Neural cell (in vitro differentiated cells): ENCODE results near the gene TATDN2.

Experiments used
- MXI1 ChIP-seq: fragments of 450-650 bp; conservative IDR thresholded peaks from 2 replicates; pipeline ENCODE4 v1.6.1; 2014; ENCODE audit warnings: antibody characterized with exemption, mild to moderate bottlenecking; ENCODE audit not compliant: poor library complexity, severe bottlenecking
- TAF1 ChIP-seq: IDR thresholded peaks from 2 replicates; pipeline ENCODE4 v1.6.1; 2012; ENCODE audit warnings: low read depth
- TF ChIP-seq, protein P1 (sequence below): fragments of 450-650 bp; IDR thresholded peaks from 2 replicates; pipeline ENCODE4 v1.5.1; 2014; ENCODE audit warnings: antibody characterized with exemption, mild to moderate bottlenecking, moderate library complexity; ENCODE audit not compliant: poor library complexity, severe bottlenecking
- TF ChIP-seq, protein P2 (sequence below): IDR thresholded peaks from 2 replicates; pipeline ENCODE4 v1.6.1; 2012; ENCODE audit warnings: borderline replicate concordance

DNA sequence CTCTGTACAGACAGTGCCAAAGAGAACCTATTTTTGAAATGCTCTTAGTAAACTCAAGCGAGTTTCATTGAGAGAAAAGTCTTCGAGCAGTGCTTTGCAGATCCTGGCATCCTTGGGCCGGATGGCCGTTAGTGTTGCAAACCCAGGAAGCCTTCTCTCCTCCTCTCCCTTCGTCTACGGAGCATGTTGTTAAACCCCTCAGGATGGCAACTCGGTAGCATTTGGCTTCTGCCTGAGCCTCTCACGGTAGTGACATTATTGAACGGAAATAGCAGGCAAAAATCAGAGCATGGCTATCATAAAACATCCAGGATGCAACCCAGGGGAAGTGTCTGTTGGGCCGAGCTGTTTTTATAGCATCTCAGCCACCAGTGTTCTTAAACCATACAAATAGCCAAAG lies 79.3 kb downstream of the TATDN2 start:
- TF ChIP-seq, protein P1, sequence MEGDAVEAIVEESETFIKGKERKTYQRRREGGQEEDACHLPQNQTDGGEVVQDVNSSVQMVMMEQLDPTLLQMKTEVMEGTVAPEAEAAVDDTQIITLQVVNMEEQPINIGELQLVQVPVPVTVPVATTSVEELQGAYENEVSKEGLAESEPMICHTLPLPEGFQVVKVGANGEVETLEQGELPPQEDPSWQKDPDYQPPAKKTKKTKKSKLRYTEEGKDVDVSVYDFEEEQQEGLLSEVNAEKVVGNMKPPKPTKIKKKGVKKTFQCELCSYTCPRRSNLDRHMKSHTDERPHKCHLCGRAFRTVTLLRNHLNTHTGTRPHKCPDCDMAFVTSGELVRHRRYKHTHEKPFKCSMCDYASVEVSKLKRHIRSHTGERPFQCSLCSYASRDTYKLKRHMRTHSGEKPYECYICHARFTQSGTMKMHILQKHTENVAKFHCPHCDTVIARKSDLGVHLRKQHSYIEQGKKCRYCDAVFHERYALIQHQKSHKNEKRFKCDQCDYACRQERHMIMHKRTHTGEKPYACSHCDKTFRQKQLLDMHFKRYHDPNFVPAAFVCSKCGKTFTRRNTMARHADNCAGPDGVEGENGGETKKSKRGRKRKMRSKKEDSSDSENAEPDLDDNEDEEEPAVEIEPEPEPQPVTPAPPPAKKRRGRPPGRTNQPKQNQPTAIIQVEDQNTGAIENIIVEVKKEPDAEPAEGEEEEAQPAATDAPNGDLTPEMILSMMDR = no peak
- TF ChIP-seq TAF1 (no peak), MXI1 (no peak)
- TF ChIP-seq, protein P2, sequence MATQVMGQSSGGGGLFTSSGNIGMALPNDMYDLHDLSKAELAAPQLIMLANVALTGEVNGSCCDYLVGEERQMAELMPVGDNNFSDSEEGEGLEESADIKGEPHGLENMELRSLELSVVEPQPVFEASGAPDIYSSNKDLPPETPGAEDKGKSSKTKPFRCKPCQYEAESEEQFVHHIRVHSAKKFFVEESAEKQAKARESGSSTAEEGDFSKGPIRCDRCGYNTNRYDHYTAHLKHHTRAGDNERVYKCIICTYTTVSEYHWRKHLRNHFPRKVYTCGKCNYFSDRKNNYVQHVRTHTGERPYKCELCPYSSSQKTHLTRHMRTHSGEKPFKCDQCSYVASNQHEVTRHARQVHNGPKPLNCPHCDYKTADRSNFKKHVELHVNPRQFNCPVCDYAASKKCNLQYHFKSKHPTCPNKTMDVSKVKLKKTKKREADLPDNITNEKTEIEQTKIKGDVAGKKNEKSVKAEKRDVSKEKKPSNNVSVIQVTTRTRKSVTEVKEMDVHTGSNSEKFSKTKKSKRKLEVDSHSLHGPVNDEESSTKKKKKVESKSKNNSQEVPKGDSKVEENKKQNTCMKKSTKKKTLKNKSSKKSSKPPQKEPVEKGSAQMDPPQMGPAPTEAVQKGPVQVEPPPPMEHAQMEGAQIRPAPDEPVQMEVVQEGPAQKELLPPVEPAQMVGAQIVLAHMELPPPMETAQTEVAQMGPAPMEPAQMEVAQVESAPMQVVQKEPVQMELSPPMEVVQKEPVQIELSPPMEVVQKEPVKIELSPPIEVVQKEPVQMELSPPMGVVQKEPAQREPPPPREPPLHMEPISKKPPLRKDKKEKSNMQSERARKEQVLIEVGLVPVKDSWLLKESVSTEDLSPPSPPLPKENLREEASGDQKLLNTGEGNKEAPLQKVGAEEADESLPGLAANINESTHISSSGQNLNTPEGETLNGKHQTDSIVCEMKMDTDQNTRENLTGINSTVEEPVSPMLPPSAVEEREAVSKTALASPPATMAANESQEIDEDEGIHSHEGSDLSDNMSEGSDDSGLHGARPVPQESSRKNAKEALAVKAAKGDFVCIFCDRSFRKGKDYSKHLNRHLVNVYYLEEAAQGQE = no peak
